NB4 (cell line): ENCODE data around the gene SV2B.

Experiments used
- MYC ChIP-seq: IDR thresholded peaks from 2 replicates; pipeline ENCODE4 v1.6.1; 2011; ENCODE audit warnings: low read depth, low read length
- TF ChIP-seq, protein P1 (sequence below): IDR thresholded peaks from one replicate; pipeline ENCODE4 v1.5.1; 2012; ENCODE audit warnings: low read depth, low read length
- TF ChIP-seq, protein P2 (sequence below): IDR thresholded peaks from 2 replicates; pipeline ENCODE4 v1.6.1; 2011; ENCODE audit warnings: low read depth, low read length

GRCh38 chr15:91129436-91129835, 29.4 kb downstream of the SV2B start:
- TF ChIP-seq MYC, result no peak
- TF ChIP-seq, protein P1, sequence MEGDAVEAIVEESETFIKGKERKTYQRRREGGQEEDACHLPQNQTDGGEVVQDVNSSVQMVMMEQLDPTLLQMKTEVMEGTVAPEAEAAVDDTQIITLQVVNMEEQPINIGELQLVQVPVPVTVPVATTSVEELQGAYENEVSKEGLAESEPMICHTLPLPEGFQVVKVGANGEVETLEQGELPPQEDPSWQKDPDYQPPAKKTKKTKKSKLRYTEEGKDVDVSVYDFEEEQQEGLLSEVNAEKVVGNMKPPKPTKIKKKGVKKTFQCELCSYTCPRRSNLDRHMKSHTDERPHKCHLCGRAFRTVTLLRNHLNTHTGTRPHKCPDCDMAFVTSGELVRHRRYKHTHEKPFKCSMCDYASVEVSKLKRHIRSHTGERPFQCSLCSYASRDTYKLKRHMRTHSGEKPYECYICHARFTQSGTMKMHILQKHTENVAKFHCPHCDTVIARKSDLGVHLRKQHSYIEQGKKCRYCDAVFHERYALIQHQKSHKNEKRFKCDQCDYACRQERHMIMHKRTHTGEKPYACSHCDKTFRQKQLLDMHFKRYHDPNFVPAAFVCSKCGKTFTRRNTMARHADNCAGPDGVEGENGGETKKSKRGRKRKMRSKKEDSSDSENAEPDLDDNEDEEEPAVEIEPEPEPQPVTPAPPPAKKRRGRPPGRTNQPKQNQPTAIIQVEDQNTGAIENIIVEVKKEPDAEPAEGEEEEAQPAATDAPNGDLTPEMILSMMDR, result no peak
- TF ChIP-seq, protein P2, sequence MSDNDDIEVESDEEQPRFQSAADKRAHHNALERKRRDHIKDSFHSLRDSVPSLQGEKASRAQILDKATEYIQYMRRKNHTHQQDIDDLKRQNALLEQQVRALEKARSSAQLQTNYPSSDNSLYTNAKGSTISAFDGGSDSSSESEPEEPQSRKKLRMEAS, result no peak
